Right forelimb (tissue), 1 donor: ENCODE measurements around the gene MEIOSIN.

Source experiments
- DNase-seq: peaks from one replicate; pipeline ENCODE4 v3.0.0-alpha.2; 2018

MEIOSIN gene

GRCh38 chr19:45804140-45804958 lies 71.1 kb downstream of the MEIOSIN start:
- no peak for DNase-seq

- no peak for DNase-seq
These were observed 71.7 kb downstream of the MEIOSIN start for GRCh38 chr19:45804959-45805230.

- DNase-seq: no peak
These were observed 72.5 kb downstream of the MEIOSIN start for GRCh38 chr19:45805719-45806118.

- DNase-seq: no peak
These were observed 76.5 kb downstream of the MEIOSIN start for GRCh38 chr19:45809643-45810159.

- DNase-seq: no peak
These were observed 79.1 kb downstream of the MEIOSIN start for GRCh38 chr19:45812297-45812696.
